ENCODE results near the gene GDF9.
"Not testable (repeated sequence)": the region's sequence is repeated elsewhere in the genome, so short reads cannot be mapped to it uniquely, and the experiment has no call there.

Gene GDF9

GRCh38 chr5:132871459-132872284 lies 5.4 kb upstream of the GDF9 start:
- DNase-seq = no peak

DNA sequence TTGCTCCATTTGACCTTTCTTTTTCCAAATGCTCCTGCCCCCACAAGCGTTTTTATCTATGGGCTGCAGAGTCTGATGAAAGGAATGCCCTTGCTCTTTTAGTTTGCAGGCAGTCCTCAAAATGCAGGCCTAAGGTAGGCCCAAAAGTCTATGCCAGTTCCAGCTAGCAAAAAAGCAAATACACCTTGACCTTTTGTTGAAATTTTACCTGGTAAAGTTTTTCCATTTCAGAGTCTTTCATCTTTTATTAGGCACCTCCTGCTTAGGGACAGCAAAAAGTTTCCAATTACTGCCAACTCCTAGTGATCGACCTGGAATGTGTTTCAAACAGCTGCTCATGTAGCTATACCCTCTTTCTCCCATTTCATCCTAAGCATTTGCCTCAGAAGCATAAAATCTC lies 4.5 kb upstream of the GDF9 start:
- DNase-seq = no peak

DNA sequence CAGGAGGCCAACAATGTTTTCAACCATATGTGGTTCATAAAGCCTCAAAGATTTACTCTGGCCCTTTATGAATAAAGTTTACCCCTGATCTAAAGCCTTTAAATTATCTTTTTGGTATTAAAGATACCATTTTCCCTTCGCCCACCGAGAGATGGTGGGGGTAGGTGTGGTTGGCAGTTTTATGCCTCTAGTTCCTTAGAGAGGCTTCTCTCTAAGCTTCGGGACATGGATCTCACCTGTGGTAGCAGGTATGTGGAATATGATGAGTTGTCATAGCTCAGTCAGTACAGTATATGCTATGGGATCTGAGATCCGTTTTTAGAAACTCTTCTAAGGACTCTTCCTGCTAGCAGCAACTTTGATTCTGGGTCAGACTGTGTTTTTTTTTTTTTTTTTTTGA lies 2.5 kb upstream of the GDF9 start:
- DNase-seq = no peak

- no peak for DNase-seq
Observed at GRCh38 chr5:132867046-132867451, 780 bp upstream of the GDF9 start.

GRCh38 chr5:132865668-132866341 lies 464 bp downstream of the GDF9 start:
- no peak for DNase-seq

DNA sequence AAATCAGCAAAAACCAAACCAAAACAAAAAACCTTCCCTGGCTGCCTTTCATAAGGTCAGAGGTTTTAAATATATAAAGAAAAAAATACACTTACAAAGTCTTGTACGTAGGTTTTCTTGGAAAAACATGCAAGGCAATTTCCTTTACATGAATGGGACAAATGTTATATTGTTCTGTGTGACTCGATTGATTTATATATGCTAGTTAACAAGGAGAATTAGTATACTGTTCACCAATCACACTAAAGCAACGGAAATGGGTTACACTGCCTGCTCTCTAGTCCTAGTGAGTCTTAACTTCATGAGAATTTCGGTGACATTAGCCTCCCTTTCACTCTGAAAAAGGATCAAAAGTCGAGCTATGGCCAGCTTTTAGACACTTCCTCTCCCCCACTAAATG lies 5.5 kb downstream of the GDF9 start:
- DNase-seq = no peak

DNA sequence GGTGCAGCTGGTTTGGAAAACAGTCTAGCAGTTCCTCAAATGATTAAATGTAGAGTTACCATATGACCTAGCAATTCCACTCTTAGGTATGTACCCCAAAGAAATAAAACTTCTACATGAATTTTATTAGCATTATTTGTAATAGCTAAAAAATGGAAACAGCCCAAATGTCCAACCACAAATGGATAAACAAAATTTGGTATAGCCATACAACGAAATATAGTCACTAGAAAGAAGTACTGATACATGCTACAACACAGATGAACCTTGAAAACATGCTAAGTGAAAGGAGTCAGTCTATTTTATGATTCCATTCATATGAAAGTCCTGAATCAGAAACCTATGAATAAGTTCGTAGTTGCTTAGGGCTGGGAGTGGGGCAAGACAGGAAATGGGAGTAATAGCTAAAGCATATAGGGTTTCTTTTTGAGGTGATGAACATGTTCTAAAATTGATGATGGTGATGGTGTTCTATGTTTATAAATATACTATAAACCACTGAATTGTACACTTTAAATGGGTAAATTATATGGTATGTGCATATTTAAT lies 6.3 kb downstream of the GDF9 start:
- no peak for DNase-seq

GRCh38 chr5:132856011-132856410 lies 10.3 kb downstream of the GDF9 start:
- DNase-seq = no peak

GRCh38 chr5:132854992-132855391 lies 11.3 kb downstream of the GDF9 start:
- DNase-seq = not testable (repeated sequence)

- no peak for DNase-seq
Observed at GRCh38 chr5:132854301-132854700, 12.0 kb downstream of the GDF9 start.

- DNase-seq = no peak
Observed at GRCh38 chr5:132853790-132854189, 12.5 kb downstream of the GDF9 start.

- no peak for DNase-seq
Observed at GRCh38 chr5:132853323-132853722, 12.9 kb downstream of the GDF9 start.

GRCh38 chr5:132850066-132850465 lies 16.2 kb downstream of the GDF9 start:
- no peak for DNase-seq

DNA sequence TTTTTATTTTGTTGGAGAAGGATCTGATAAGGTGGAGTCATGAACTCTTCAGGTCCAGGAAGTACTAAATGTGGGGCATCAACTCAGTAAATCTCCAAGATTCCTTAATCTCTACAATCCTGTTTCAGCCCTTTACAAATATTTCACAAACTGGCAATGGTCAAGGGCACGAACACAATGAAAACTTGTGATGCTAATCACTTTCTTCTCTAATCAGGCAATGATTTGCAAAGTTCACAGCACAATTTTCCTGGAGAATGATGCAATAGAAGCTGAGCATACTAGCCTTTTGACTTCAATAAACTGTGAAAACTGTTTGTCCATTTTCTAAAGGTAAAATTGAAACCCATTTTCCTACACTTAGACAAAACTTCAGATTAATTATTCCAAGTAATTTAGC lies 16.9 kb downstream of the GDF9 start:
- no peak for DNase-seq

GRCh38 chr5:132848270-132848669 lies 18.0 kb downstream of the GDF9 start:
- no peak for DNase-seq

DNA sequence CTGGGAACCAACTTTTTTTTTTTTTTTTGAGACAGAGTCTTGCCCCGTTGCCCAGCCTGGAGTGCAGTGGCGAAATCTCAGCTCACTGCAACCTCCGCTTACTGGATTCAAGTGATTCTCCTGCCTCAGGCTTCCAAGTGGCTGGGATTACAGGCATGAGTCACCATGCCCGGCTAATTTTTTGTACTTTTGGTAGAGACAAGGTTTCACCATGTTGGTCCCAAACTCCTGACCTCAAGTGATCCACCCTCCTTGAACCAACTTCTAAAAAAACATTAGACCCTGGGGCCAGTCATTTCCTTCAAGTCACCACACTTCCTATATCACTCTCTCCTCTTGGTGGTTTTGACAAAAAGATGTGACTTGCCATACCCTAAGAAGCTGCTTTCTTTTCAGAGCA lies 25.0 kb downstream of the GDF9 start:
- no peak for DNase-seq

DNA sequence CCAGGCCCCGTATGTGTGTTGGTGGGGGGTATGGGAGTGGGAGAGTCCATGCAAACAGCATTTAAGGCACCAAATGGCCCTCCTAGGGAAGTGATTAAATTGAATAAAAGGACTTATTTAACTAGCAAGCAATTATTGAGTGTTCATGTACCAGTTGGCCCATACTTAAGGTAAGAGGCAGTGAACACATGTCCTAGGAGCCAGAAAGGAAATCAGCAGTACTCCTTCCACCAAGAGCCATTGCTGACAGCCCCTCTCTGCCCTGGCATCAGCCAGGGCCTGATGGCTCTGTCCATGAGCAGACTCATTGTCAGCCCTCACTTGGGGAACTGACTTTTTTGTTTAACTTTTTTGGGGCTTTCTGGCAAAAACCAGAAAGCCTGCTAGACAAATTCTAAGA lies 25.4 kb downstream of the GDF9 start:
- DNase-seq = no peak

- DNase-seq = no peak
Observed at GRCh38 chr5:132840313-132840712, 26.0 kb downstream of the GDF9 start.

DNA sequence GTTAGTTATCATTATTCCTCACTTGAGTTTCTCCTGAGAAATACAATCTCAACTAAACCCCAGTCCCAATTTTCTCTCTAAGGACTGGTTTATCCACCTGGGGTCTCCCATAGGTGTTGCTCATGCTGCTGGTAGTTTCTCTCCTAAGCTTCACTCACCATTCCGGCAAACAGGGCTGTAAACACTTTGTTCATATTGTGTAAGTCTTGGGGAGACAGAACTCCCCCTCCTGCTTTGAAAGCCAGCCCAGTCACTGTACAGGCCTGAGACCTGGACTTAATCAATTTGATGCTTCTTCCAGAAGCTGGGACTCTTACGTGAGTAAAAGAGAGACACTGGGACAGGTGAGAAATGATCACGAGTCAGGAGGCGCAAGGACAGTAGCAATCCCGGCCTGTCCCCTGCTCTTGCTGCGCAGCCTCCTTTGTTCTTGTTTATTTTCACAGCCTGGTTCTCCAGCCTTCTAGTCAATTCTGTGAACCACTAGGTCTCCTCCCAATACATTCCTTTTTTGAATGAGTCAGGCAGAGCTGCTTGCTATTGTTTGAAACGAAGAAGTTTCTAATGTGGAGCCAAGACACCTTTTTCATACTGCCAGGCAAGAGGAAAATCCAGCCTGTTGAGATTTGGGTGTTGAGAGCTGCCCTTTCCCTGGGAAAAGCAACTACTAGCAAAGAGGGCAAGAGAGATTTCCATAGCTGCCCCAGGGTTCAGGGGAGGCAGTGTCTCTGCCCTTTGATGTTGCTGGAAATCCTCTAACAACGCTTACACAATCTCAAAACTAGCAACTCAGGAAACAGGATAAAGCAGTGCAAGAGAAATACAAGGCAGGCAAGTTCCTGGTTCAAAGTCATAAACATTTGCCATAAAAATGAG lies 26.6 kb downstream of the GDF9 start:
- no peak for DNase-seq

DNA sequence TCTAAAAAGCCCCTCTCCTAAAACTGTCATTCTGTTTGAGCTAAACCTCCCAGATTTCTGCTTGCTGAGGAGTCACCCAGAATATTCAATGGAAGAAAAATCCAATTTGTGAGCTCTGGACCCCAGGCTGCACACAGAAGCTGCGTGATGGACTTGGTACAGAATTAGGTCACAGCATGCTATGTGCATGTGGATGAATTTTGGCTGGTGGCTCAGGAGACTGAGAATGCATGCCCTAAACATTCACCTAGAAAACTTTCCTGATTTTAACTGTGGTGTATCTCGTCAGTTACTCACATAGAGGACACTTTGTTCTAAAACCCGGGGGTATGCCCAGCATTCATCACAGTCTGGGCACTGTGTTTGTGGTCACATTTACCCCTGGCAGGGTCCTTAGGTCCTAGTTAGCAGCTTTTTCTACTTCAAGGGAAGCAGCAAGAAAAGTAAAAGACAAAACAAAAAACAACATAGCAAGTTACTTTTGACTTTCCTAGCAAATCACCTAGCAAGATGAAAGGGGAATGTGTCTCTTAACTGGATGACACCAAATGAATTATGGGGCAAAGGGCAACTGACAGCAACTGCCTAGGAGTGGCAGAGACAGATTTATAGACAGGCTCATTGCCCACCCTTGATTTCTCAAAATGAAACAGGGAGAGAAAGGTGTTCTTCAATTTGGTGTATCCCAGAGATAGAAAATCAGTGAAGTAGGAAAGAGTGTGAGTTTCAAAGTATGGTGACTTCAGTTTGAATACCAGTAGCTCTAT lies 27.6 kb downstream of the GDF9 start:
- no peak for DNase-seq

GRCh38 chr5:132837868-132838267 lies 28.4 kb downstream of the GDF9 start:
- no peak for DNase-seq

GRCh38 chr5:132836852-132837251 lies 29.4 kb downstream of the GDF9 start:
- no peak for DNase-seq

GRCh38 chr5:132834057-132834456 lies 32.2 kb downstream of the GDF9 start:
- DNase-seq = no peak

Measured in KG1 (cell line).